Caco-2 (cell line): ENCODE results near the gene GRM7. TPM values are rescaled to one million over a fixed set of nuclear protein-coding genes. Genes with fewer than 3 reads are reported as not detected.

Experiments
- Bru-seq: library from RNA; stranded (reverse); fragments of 400-500 nt; gene quantifications from one replicate; lab custom pipeline; 2021; lab: Mats Ljungman, UMichigan
- BruChase-seq, 2 experiments: library from RNA; stranded (reverse); fragments of 400-500 nt; gene quantifications; one replicate each; lab custom pipeline; 2021; lab: Mats Ljungman, UMichigan
- BruUV-seq: library from RNA; stranded (reverse); fragments of 400-500 nt; replicated peaks from 2 replicates; lab custom pipeline; 2021; lab: Mats Ljungman, UMichigan
- CTCF ChIA-PET: fragments of 300-600 bp; sonication (Branson Sonifier 250); formaldehyde crosslinking; loops from one replicate; lab custom pipeline; 2022; ENCODE audit warnings: antibody characterized with exemption; lab: Charles Lee
- POLR2A ChIA-PET: fragments of 300-600 bp; sonication (Branson Sonifier 250); formaldehyde crosslinking; loops from one replicate; lab custom pipeline; 2022; ENCODE audit warnings: antibody characterized with exemption; lab: Charles Lee
- DNase-seq, 2 experiments: peaks; one replicate each; pipeline versions ENCODE4 v3.0.0 to v3.0.0-alpha.2; 2020 to 2022
- H3K27me3 ChIP-seq: replicated peaks from 2 replicates; pipeline ENCODE4 v1.6.0; 2011; ENCODE audit warnings: low read length; ENCODE audit not compliant: control insufficient read depth, insufficient read depth
- H3K36me3 ChIP-seq: 2 replicates; pipeline ENCODE4 v1.5.1; 2011; ENCODE audit warnings: low read length; ENCODE audit not compliant: control insufficient read depth, insufficient read depth
- H3K4me1 ChIP-seq: fragments of 250-450 bp; sonication (Bioruptor Pico); 2 replicates; pipeline ENCODE4 v1.5.1; 2020; ENCODE audit warnings: mild to moderate bottlenecking
- H3K4me3 ChIP-seq: 2 replicates; pipeline ENCODE4 v1.5.1; 2011; ENCODE audit warnings: low read depth, mild to moderate bottlenecking, control low read depth, low read length
- H3K9me3 ChIP-seq: fragments of 250-450 bp; sonication (Bioruptor Pico); 2 replicates; pipeline ENCODE4 v1.5.1; 2020; ENCODE audit warnings: mild to moderate bottlenecking, moderate library complexity
- H3K27ac Mint-ChIP-seq: one replicate; pipeline ENCODE4 v1.8.0; 2022; ENCODE audit warnings: mixed read lengths; ENCODE audit not compliant: unreplicated experiment
- H3K27me3 Mint-ChIP-seq: one replicate; pipeline ENCODE4 v1.8.0; 2022; ENCODE audit warnings: mixed read lengths; ENCODE audit not compliant: insufficient read depth, unreplicated experiment
- H3K36me3 Mint-ChIP-seq: one replicate; pipeline ENCODE4 v1.8.0; 2022; ENCODE audit warnings: mild to moderate bottlenecking, mixed read lengths; ENCODE audit not compliant: insufficient read depth, unreplicated experiment
- H3K4me1 Mint-ChIP-seq: one replicate; pipeline ENCODE4 v1.8.0; 2022; ENCODE audit warnings: low read depth, mixed read lengths; ENCODE audit not compliant: unreplicated experiment
- H3K4me3 Mint-ChIP-seq: one replicate; pipeline ENCODE4 v1.8.0; 2022; ENCODE audit warnings: mild to moderate bottlenecking, moderate library complexity, mixed read lengths; ENCODE audit not compliant: unreplicated experiment
- H3K9me3 Mint-ChIP-seq: one replicate; pipeline ENCODE4 v1.8.0; 2022; ENCODE audit warnings: mixed read lengths; ENCODE audit not compliant: unreplicated experiment
- CTCF ChIP-seq, 2 experiments: fragments of 200-600 bp in 1 of 2; IDR thresholded peaks; 1 replicate in 1 of 2; 2 replicates in 1 of 2; pipeline versions ENCODE4 v1.5.1 to v1.8.0; 2011 to 2022; ENCODE audit warnings: antibody characterized with exemption in 1 of 2, control low read depth in 1 of 2, inconsistent platforms in 1 of 2, low read depth in 1 of 2, low read length in 1 of 2, mild to moderate bottlenecking in 1 of 2, moderate library complexity in 1 of 2; ENCODE audit not compliant: insufficient read depth in 1 of 2, severe bottlenecking in 1 of 2, unreplicated experiment in 1 of 2
- intact Hi-C: fragments of 100-400 bp; cut with micrococcal nuclease; formaldehyde crosslinking; loops from one replicate; pipeline ENCODE4 v1.10.0; 2022; ENCODE audit not compliant: unreplicated experiment
- long read RNA-seq: library from polyadenylated mRNA; stranded (forward); transcript quantifications from one replicate; pipeline ENCODE4 v2.0.0, GENCODE V29; 2022
- total RNA-seq: library from RNA; stranded (reverse); gene quantifications from 2 replicates; pipeline ENCODE4 v1.2.3, GENCODE V29; 2022

GRM7 gene
- total RNA-seq (not detected in 2 replicates), Bru-seq, nascent RNA (percentile 3 among the genes with signal in this experiment), BruChase-seq, experiment 1, labeled RNA remaining after a 2-hour chase (percentile 10 among the genes with signal in this experiment), BruChase-seq, experiment 2, labeled RNA remaining after a 6-hour chase (percentile 10 among the genes with signal in this experiment)
- long read RNA-seq, result 0 reads

- Mint-ChIP-seq H3K9me3 (peaks cover 9% of the 10 kb centered on the region), H3K36me3 (no peaks in the 10 kb centered on the region), H3K4me1 (no peaks in the 10 kb centered on the region), H3K27me3 (peaks cover 8% of the 10 kb centered on the region), H3K27ac (no peak within 1 kb of the TSS), H3K4me3 (no peak within 1 kb of the TSS)
- ChIA-PET POLR2A (no interaction called here), CTCF (no interaction called here)
- no peak for DNase-seq
- no peaks in the 10 kb centered on the region for H3K9me3 ChIP-seq
- intact Hi-C loops, result no loop called here
- no peaks in the 10 kb centered on the region for H3K36me3 ChIP-seq
- TF ChIP-seq CTCF (IDR thresholded peaks at IDR 0.05; ENCODE audit: insufficient read depth in 1 of 2, low read depth in 1 of 2, low read length in 1 of 2, severe bottlenecking in 1 of 2, unreplicated experiment in 1 of 2), result no peak
- H3K4me1 ChIP-seq, result no peaks in the 10 kb centered on the region
- H3K4me3 ChIP-seq, result no peak within 1 kb of the TSS
- no peaks in the 10 kb centered on the region for H3K27me3 ChIP-seq
- no TSS peak for BruUV-seq
Measured at GRCh38 chr3:6860954-6861624, at the start of gene GRM7. Gene GRM7, plus strand, starts transcription at chr3:6861115.

- intact Hi-C loops, result no loop called here
- no peak overlapping the region for H3K4me3 Mint-ChIP-seq
- H3K4me3 ChIP-seq, result no peak overlapping the region
- no peak overlapping the region for H3K27ac Mint-ChIP-seq
- H3K36me3 Mint-ChIP-seq, result no peaks in the 10 kb centered on the region
- H3K9me3 ChIP-seq, result no peaks in the 10 kb centered on the region
- ChIA-PET POLR2A (no interaction called here), CTCF (no interaction called here)
- no peak for DNase-seq
- H3K4me1 ChIP-seq, result no peaks in the 10 kb centered on the region
- no TSS peak for BruUV-seq
- peaks cover 2% of the 10 kb centered on the region for H3K27me3 Mint-ChIP-seq
- no peaks in the 10 kb centered on the region for H3K27me3 ChIP-seq
- no peak for TF ChIP-seq CTCF (IDR thresholded peaks at IDR 0.05; ENCODE audit: insufficient read depth in 1 of 2, low read depth in 1 of 2, low read length in 1 of 2, severe bottlenecking in 1 of 2, unreplicated experiment in 1 of 2)
- no peaks in the 10 kb centered on the region for H3K9me3 Mint-ChIP-seq
- H3K4me1 Mint-ChIP-seq, result no peaks in the 10 kb centered on the region
- no peaks in the 10 kb centered on the region for H3K36me3 ChIP-seq
Measured at GRCh38 chr3:6821411-6821810, 39.5 kb upstream of the GRM7 start.

- H3K36me3 Mint-ChIP-seq, result no peaks in the 10 kb centered on the region
- H3K9me3 Mint-ChIP-seq, result peaks cover 11% of the 10 kb centered on the region
- intact Hi-C loops, result no loop called here
- H3K27ac Mint-ChIP-seq, result no peak overlapping the region
- CTCF ChIA-PET, result no interaction called here
- peaks cover 2% of the 10 kb centered on the region for H3K27me3 Mint-ChIP-seq
- H3K4me3 Mint-ChIP-seq, result no peak overlapping the region
- no peak for TF ChIP-seq CTCF (IDR thresholded peaks at IDR 0.05; ENCODE audit: insufficient read depth in 1 of 2, low read depth in 1 of 2, low read length in 1 of 2, severe bottlenecking in 1 of 2, unreplicated experiment in 1 of 2)
- BruUV-seq, result no TSS peak
- Histone ChIP-seq H3K4me1 (no peaks in the 10 kb centered on the region), H3K36me3 (no peaks in the 10 kb centered on the region), H3K27me3 (no peaks in the 10 kb centered on the region), H3K9me3 (no peaks in the 10 kb centered on the region), H3K4me3 (no peak overlapping the region)
- no peak for DNase-seq
- POLR2A ChIA-PET, result no interaction called here
- no peaks in the 10 kb centered on the region for H3K4me1 Mint-ChIP-seq
Measured at GRCh38 chr3:6825524-6825923, 35.4 kb upstream of the GRM7 start.
